K562 (cell line): ENCODE measurements around the gene AMDHD2. TPM values are rescaled to one million over a fixed set of nuclear protein-coding genes. Genes with fewer than 3 reads are reported as not detected.

ENCODE experiments used
- ATAC-seq: fragments of 200-7000 bp; cut with Tn5 transposase; 3 replicates; pipeline ENCODE4 v1.9.1; 2020; ENCODE audit warnings: moderate library complexity
- BruUV-seq: library from RNA; stranded (reverse); fragments of 400-500 nt; replicated peaks from 2 replicates; lab custom pipeline; 2021; lab: Mats Ljungman, UMichigan
- CTCF ChIA-PET: fragments of 300-600 bp; formaldehyde crosslinking; extraction: SDS; loops from one replicate; lab custom pipeline; 2021; ENCODE audit warnings: low intra/inter-chr PET ratio; lab: Yijun Ruan, JAX
- POLR2A ChIA-PET: fragments of 300-600, 350-650 bp; sonication (Branson Sonifier 250); formaldehyde crosslinking; extraction: SDS; loops from one replicate; lab custom pipeline; 2021; ENCODE audit warnings: antibody characterized with exemption, inconsistent platforms; lab: Yijun Ruan, JAX
- DNase-seq, 4 experiments: peaks; one replicate each; pipeline versions ENCODE4 v3.0.0 to v3.0.0-alpha.2; 2011 to 2018; ENCODE audit warnings: low spot score in 3 of 4, mixed read lengths in 3 of 4; ENCODE audit errors: extremely low read depth in 1 of 4
- FAIRE-seq: peaks from 2 replicates; lab custom pipeline; 2011; peaks lifted over from hg19 to GRCh38; lab: Jason Lieb, UNC
- H2AFZ ChIP-seq: 2 replicates; pipeline ENCODE4 v1.6.0; 2011; ENCODE audit warnings: low read depth, low read length, control low read depth, inconsistent platforms
- H3K27ac ChIP-seq: fragments of 200-600 bp; 3 replicates; pipeline ENCODE4 v1.8.0; 2011; ENCODE audit warnings: low read depth, mild to moderate bottlenecking, control low read depth, inconsistent platforms, low read length, moderate library complexity, mixed read lengths; ENCODE audit errors: extremely low read depth
- H3K27me3 ChIP-seq, 2 experiments: fragments of 300-600 bp in 1 of 2; 2 replicates in 1 of 2; 3 replicates in 1 of 2; pipeline versions ENCODE4 v1.6.0 to v1.8.0; 2011; ENCODE audit warnings: inconsistent platforms in 2 of 2, low read length in 2 of 2, mild to moderate bottlenecking in 1 of 2, mixed read lengths in 1 of 2, moderate library complexity in 1 of 2; ENCODE audit not compliant: control insufficient read depth in 2 of 2, insufficient read depth in 2 of 2
- H3K36me3 ChIP-seq: fragments of 300-600 bp; 3 replicates; pipeline ENCODE4 v1.8.0; 2011; ENCODE audit warnings: mild to moderate bottlenecking, low read length, inconsistent platforms; ENCODE audit not compliant: control insufficient read depth, insufficient read depth
- H3K4me1 ChIP-seq, 2 experiments: fragments of 200-600 bp in 1 of 2; replicated peaks in 1 of 2; 2 replicates in 1 of 2; 3 replicates in 1 of 2; pipeline versions ENCODE4 v1.5.1 to v1.8.0; 2011; ENCODE audit warnings: inconsistent platforms in 2 of 2, low read length in 2 of 2, mild to moderate bottlenecking in 1 of 2, mixed read lengths in 1 of 2, moderate library complexity in 1 of 2; ENCODE audit not compliant: control insufficient read depth in 2 of 2, insufficient read depth in 2 of 2
- H3K4me2 ChIP-seq: 2 replicates; pipeline ENCODE4 v1.6.1; 2011; ENCODE audit warnings: low read length, control low read depth, inconsistent platforms, mixed read lengths; ENCODE audit not compliant: insufficient read depth
- H3K4me3 ChIP-seq: fragments of 200-600 bp; sonication (generic), shearing (Covaris generic); 2 replicates; pipeline ENCODE4 v1.5.1; 2016; ENCODE audit warnings: control low read depth, inconsistent platforms
- H3K79me2 ChIP-seq: fragments of 200-600 bp; 3 replicates; pipeline ENCODE4 v1.8.0; 2011; ENCODE audit warnings: low read length, inconsistent platforms; ENCODE audit not compliant: control insufficient read depth, insufficient read depth
- H3K9ac ChIP-seq, 2 experiments: 2 replicates each; pipeline versions ENCODE4 v1.6.0 to v1.6.1; 2011; ENCODE audit warnings: low read depth in 2 of 2, low read length in 2 of 2, control low read depth in 1 of 2, inconsistent platforms in 1 of 2, mild to moderate bottlenecking in 1 of 2, mixed read lengths in 1 of 2; ENCODE audit not compliant: insufficient read depth in 1 of 2
- H3K9me1 ChIP-seq: one replicate; pipeline ENCODE4 v1.6.0; 2011; ENCODE audit warnings: inconsistent platforms, mild to moderate bottlenecking, low read length, moderate library complexity; ENCODE audit not compliant: control insufficient read depth, insufficient read depth
- H3K9me3 ChIP-seq: replicated peaks from 2 replicates; pipeline ENCODE4 v1.5.1; 2011; ENCODE audit warnings: low read depth, low read length, inconsistent platforms; ENCODE audit not compliant: control insufficient read depth, insufficient read depth
- H4K20me1 ChIP-seq: replicated peaks from 2 replicates; pipeline ENCODE4 v1.6.1; 2011; ENCODE audit warnings: low read length, inconsistent platforms, mixed read lengths; ENCODE audit not compliant: control insufficient read depth, insufficient read depth
- BRD4 ChIP-seq: fragments of 200-600 bp; sonication (generic); IDR thresholded peaks from 2 replicates; pipeline ENCODE4 v1.6.1; 2017; ENCODE audit warnings: inconsistent platforms
- CBX8 ChIP-seq: fragments of 200-600 bp; sonication (generic); IDR thresholded peaks from 2 replicates; pipeline ENCODE4 v1.6.1; 2012; ENCODE audit warnings: borderline replicate concordance, mixed run types, low read depth, mild to moderate bottlenecking, moderate library complexity, mixed read lengths, low read length, control low read depth, inconsistent platforms; ENCODE audit not compliant: poor library complexity, severe bottlenecking; ENCODE audit errors: extremely low read depth
- CSDE1 ChIP-seq, 2 experiments: fragments of 450-650 bp; IDR thresholded peaks; 2 replicates each; pipeline ENCODE4 v1.6.1; 2016; ENCODE audit warnings: mild to moderate bottlenecking in 1 of 2
- DDX20 ChIP-seq: fragments of 450-650 bp; IDR thresholded peaks from 2 replicates; pipeline ENCODE4 v1.6.1; 2016; ENCODE audit warnings: missing genetic modification characterization, low read depth, mild to moderate bottlenecking, missing compliant biosample characterization, moderate library complexity
- ESRRB ChIP-seq: fragments of 250-450 bp; sonication (Bioruptor Pico); IDR thresholded peaks from 2 replicates; pipeline ENCODE4 v1.5.0; 2020; ENCODE audit warnings: mild to moderate bottlenecking, moderate library complexity, borderline replicate concordance
- HDAC2 ChIP-seq: fragments of 450-650 bp; IDR thresholded peaks from 2 replicates; pipeline ENCODE4 v1.6.1; 2016; ENCODE audit warnings: mild to moderate bottlenecking
- PPARD ChIP-seq: fragments of 250-450 bp; sonication (Bioruptor Pico); IDR thresholded peaks from 2 replicates; pipeline ENCODE4 v1.8.0; 2022; ENCODE audit warnings: inconsistent platforms, mild to moderate bottlenecking, moderate library complexity
- RBM25 ChIP-seq: fragments of 200-400 bp; formaldehyde crosslinking; IDR thresholded peaks from 2 replicates; pipeline ENCODE4 v1.6.1; 2018; ENCODE audit warnings: low read length, low read depth, moderate library complexity; ENCODE audit not compliant: severe bottlenecking
- RBM39 ChIP-seq: fragments of 200-400 bp; formaldehyde crosslinking; optimal IDR thresholded peaks from 2 replicates; pipeline ENCODE3; 2018; ENCODE audit warnings: low read depth, low read length
- SMC3 ChIP-seq: conservative IDR thresholded peaks from 2 replicates; pipeline ENCODE4 v1.6.1; 2011; ENCODE audit warnings: low read depth, low read length, improper control_type of control experiment; ENCODE audit not compliant: insufficient read depth
- TOE1 ChIP-seq, 2 experiments: fragments of 450-650 bp in 1 of 2; sonication (generic) in 1 of 2; formaldehyde crosslinking in 1 of 2; IDR thresholded peaks; 2 replicates each; pipeline versions ENCODE4 v1.7.1 to v1.8.0; 2016 to 2022; ENCODE audit warnings: borderline replicate concordance in 2 of 2, mild to moderate bottlenecking in 2 of 2, antibody characterized with exemption in 1 of 2, inconsistent platforms in 1 of 2, low read depth in 1 of 2, missing genetic modification reagents in 1 of 2, moderate library complexity in 1 of 2
- ZKSCAN8 ChIP-seq: fragments of 200-800 bp; sonication (Bioruptor generic); IDR thresholded peaks from 2 replicates; pipeline ENCODE4 v1.6.1; 2016; ENCODE audit warnings: missing genetic modification characterization, missing compliant biosample characterization
- ZNF444 ChIP-seq: fragments of 250-450 bp; sonication (Bioruptor Pico); IDR thresholded peaks from 2 replicates; pipeline ENCODE4 v1.4.0; 2020; ENCODE audit warnings: mild to moderate bottlenecking, moderate library complexity
- ZNF57 ChIP-seq: fragments of 450-650 bp; formaldehyde crosslinking; IDR thresholded peaks from 2 replicates; pipeline ENCODE4 v1.4.0; 2020; ENCODE audit warnings: mild to moderate bottlenecking, moderate library complexity
- ZNF780A ChIP-seq: fragments of 250-450 bp; sonication (Bioruptor Pico); IDR thresholded peaks from 2 replicates; pipeline ENCODE4 v1.5.0; 2021; ENCODE audit warnings: mild to moderate bottlenecking
- WGBS: fragments of 100-300 bp; shearing (Covaris generic); methylation state at CpG from one replicate; pipeline ENCODE4 v1.1.6; 2016; ENCODE audit warnings: low coverage, mixed read lengths; ENCODE audit not compliant: insufficient coverage; ENCODE audit errors: missing lambda C conversion rate; 5-methylcytosine and 5-hydroxymethylcytosine counted together
- in situ Hi-C: fragments of 300-500 bp; cut with MboI; formaldehyde crosslinking; loops from 4 replicates; pipeline ENCODE4 v1.15.0; 2018; ENCODE audit warnings: inconsistent platforms, mixed read lengths
- intact Hi-C: fragments of 100-400 bp; cut with micrococcal nuclease; formaldehyde crosslinking; loops from 2 replicates; pipeline ENCODE4 v1.14.2; 2022
- polyA plus RNA-seq, 8 experiments: library from polyadenylated mRNA; depleted of rRNA in 4 of 8; stranded (reverse) in 5 of 8; unstranded in 3 of 8; fragments of >200 nt; fragmentation: Nextera tagmentation in 2 of 8; fragmentation: Illumina TruSeq in 1 of 8; extraction: Ambion mirVana in 2 of 8; extraction: Trizol in 1 of 8; gene quantifications; 2 replicates each; pipeline versions ENCODE4 v1.2.1 to v1.2.3, GENCODE V29; 2011 to 2014; ENCODE audit warnings: inconsistent platforms in 1 of 8, missing spikeins in 1 of 8
- total RNA-seq, 7 experiments: library from RNA; depleted of rRNA in 6 of 7; stranded (reverse); fragments of >200 nt in 6 of 7; fragmentation: Illumina TruSeq in 2 of 7; extraction: Trizol in 2 of 7; gene quantifications; 2 replicates each; pipeline versions ENCODE4 v1.2.1 to v1.2.3, GENCODE V29; 2011 to 2021; ENCODE audit warnings: low replicate concordance in 1 of 7
- TF ChIP-seq, protein P1 (sequence below): fragments of 450-650 bp; IDR thresholded peaks from 2 replicates; pipeline ENCODE4 v1.6.1; 2016; ENCODE audit warnings: low read depth, mild to moderate bottlenecking, moderate library complexity

The AMDHD2 gene
- total and polyA plus RNA-seq, 9 of the 15 experiments (the other 6 are each of a cell fraction or from before 2014, with no cell fraction given), result 0.38 to 56.9 (median 18.3) TPM; not detected in 1

DNA sequence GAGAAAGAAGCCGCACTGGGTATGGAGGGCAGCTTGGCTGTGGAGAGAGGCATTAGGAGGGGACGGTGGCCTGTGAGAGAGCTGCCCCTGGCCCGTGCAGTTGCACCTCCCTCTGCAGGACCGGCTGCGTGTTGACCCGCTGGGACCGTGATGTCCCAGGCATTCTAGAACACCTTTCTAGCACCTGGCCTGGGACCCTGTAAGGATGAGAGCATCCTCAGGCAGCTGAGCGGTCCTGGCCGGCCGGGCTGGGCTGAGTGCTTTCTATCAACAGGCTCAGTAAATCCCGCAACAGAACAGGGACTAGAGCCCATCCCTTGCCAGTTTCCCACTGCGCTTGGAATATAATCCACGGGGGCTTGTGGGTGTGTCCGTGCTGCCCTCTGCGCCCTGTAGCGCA lies 30.6 kb upstream of the AMDHD2 start (continued):
- no peak for TF ChIP-seq CBX8
- TF ChIP-seq ESRRB, result no peak
- no peak for TF ChIP-seq SMC3
- TF ChIP-seq BRD4, result no peak
- no peak for TF ChIP-seq PPARD
- no peak for TF ChIP-seq CSDE1 (IDR thresholded peaks at IDR 0.05)
- TF ChIP-seq ZNF444, result no peak
- TF ChIP-seq, all 486 proteins: peak for 0

DNA sequence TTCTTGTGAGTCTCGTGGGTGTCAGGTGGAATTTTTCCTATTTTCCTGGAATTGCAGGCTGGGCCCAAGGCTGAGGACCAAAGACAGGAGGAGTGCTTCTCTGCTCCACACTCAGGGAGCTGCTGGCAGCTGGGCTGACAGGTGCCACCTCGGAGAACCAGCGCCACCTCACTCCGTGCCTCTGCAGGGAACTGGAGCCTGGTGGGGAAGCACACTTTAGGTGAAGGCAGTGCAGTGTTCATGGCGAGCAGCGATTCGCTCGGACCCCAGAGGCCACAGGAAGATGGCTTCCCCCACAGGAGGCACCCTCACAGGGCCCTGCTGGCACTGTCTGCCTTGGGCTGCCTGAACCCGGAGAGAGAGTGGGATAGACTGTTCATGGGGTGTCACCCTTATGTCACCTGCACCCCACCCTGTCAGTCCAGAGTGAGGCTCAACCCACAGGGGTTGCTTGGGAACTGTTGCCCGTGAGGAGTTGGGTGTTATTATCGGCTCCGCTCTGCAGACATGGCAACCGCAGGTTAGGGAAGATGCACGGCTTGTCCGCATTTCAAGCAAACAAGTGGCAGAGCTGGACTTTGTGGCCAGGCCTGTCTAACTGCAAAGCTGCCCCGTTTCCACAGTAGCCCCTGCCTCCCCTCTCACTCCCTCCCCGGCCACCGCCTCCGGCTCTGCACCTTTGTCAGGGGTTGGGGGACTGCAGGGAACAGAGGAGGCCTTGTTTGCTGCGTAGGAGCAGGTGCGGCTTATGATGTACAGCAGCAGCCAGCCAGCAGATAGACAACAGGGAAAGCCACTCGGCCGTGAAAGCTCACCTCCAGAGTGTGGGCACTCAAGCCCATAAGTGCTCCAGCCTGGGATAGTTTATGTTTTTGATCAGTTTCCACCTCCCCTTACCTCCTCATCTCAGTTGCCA lies 29.7 kb upstream of the AMDHD2 start:
- FAIRE-seq, result no peak
- in situ Hi-C loops, result no loop called here
- no peaks in the 10 kb centered on the region for H3K9me3 ChIP-seq
- H3K27me3 ChIP-seq, result no peaks in the 10 kb centered on the region
- H3K9me1 ChIP-seq, result no peaks in the 10 kb centered on the region
- TF ChIP-seq ZNF57 (no peak), RBM25 (no peak), ZKSCAN8 (CRISPR knock-in tag) (no peak), DDX20 (tag) (no peak), ZNF780A (CRISPR knock-in tag) (no peak), HDAC2 (no peak), TOE1 (IDR thresholded peaks at IDR 0.05; ENCODE audit: borderline replicate concordance) (no peak), TOE1 (CRISPR knock-in tag; IDR thresholded peaks at IDR 0.05; ENCODE audit: borderline replicate concordance, low read depth) (no peak), RBM39 (no peak)
- TF ChIP-seq, protein P1, sequence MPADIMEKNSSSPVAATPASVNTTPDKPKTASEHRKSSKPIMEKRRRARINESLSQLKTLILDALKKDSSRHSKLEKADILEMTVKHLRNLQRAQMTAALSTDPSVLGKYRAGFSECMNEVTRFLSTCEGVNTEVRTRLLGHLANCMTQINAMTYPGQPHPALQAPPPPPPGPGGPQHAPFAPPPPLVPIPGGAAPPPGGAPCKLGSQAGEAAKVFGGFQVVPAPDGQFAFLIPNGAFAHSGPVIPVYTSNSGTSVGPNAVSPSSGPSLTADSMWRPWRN, result no peak
- no peak overlapping the region for H2AFZ ChIP-seq
- H3K4me1 ChIP-seq, result peaks cover 7 to 45% of the 10 kb centered on the region in 2 experiments
- H3K9ac ChIP-seq, result peak overlapping the region in 1 of 2 experiments; percentile 74; a peak in 2 of 4 replicates
- peaks cover 2% of the 10 kb centered on the region; the same call in 1 of the 2 replicates for H4K20me1 ChIP-seq
- H3K36me3 ChIP-seq, result peaks cover 29% of the 10 kb centered on the region; the same call in 2 of the 3 replicates
- intact Hi-C loops, result no loop called here
- no peak for ATAC-seq
- BruUV-seq, result no TSS peak
- H3K79me2 ChIP-seq, result peaks cover 41% of the 10 kb centered on the region
- no peak for DNase-seq
- POLR2A ChIA-PET, result no interaction called here
- no peak overlapping the region; the same call in 2 of the 3 replicates for H3K27ac ChIP-seq
- WGBS, result 89% methylated on average over 20 of the region's 23 CpGs
- CTCF ChIA-PET, result no interaction called here
- no peak overlapping the region for H3K4me3 ChIP-seq
- no peak overlapping the region for H3K4me2 ChIP-seq
